Measurements from ENCODE around the gene PPARG. TPM values are rescaled to one million over a fixed set of nuclear protein-coding genes. Genes with fewer than 3 reads are reported as not detected.

Gene PPARG
- total and polyA plus RNA-seq, 2 of the 13 experiments (the other 11 are each of a cell fraction or from before 2014, with no cell fraction given) = 13.9 to 58.3 TPM

- TF ChIP-seq, protein P1, sequence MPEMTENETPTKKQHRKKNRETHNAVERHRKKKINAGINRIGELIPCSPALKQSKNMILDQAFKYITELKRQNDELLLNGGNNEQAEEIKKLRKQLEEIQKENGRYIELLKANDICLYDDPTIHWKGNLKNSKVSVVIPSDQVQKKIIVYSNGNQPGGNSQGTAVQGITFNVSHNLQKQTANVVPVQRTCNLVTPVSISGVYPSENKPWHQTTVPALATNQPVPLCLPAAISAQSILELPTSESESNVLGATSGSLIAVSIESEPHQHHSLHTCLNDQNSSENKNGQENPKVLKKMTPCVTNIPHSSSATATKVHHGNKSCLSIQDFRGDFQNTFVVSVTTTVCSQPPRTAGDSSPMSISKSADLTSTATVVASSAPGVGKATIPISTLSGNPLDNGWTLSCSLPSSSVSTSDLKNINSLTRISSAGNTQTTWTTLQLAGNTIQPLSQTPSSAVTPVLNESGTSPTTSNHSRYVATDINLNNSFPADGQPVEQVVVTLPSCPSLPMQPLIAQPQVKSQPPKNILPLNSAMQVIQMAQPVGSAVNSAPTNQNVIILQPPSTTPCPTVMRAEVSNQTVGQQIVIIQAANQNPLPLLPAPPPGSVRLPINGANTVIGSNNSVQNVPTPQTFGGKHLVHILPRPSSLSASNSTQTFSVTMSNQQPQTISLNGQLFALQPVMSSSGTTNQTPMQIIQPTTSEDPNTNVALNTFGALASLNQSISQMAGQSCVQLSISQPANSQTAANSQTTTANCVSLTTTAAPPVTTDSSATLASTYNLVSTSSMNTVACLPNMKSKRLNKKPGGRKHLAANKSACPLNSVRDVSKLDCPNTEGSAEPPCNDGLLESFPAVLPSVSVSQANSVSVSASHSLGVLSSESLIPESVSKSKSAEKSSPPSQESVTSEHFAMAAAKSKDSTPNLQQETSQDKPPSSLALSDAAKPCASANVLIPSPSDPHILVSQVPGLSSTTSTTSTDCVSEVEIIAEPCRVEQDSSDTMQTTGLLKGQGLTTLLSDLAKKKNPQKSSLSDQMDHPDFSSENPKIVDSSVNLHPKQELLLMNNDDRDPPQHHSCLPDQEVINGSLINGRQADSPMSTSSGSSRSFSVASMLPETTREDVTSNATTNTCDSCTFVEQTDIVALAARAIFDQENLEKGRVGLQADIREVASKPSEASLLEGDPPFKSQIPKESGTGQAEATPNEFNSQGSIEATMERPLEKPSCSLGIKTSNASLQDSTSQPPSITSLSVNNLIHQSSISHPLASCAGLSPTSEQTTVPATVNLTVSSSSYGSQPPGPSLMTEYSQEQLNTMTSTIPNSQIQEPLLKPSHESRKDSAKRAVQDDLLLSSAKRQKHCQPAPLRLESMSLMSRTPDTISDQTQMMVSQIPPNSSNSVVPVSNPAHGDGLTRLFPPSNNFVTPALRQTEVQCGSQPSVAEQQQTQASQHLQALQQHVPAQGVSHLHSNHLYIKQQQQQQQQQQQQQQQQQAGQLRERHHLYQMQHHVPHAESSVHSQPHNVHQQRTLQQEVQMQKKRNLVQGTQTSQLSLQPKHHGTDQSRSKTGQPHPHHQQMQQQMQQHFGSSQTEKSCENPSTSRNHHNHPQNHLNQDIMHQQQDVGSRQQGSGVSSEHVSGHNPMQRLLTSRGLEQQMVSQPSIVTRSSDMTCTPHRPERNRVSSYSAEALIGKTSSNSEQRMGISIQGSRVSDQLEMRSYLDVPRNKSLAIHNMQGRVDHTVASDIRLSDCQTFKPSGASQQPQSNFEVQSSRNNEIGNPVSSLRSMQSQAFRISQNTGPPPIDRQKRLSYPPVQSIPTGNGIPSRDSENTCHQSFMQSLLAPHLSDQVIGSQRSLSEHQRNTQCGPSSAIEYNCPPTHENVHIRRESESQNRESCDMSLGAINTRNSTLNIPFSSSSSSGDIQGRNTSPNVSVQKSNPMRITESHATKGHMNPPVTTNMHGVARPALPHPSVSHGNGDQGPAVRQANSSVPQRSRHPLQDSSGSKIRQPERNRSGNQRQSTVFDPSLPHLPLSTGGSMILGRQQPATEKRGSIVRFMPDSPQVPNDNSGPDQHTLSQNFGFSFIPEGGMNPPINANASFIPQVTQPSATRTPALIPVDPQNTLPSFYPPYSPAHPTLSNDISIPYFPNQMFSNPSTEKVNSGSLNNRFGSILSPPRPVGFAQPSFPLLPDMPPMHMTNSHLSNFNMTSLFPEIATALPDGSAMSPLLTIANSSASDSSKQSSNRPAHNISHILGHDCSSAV (CRISPR knock-in tag; IDR thresholded peaks at IDR 0.05; ENCODE audit: borderline replicate concordance) = no peak
- TF ChIP-seq ZNF274 (CRISPR knock-in tag; IDR thresholded peaks at IDR 0.05) (no peak), SKIL (CRISPR knock-in tag; IDR thresholded peaks at IDR 0.05; ENCODE audit: borderline replicate concordance) (no peak), ZEB1 (IDR thresholded peaks at IDR 0.05; ENCODE audit: insufficient replicate concordance, low read depth) (no peak), ZBTB33 (CRISPR knock-in tag; IDR thresholded peaks at IDR 0.05) (no peak), ZNF790 (CRISPR knock-in tag; IDR thresholded peaks at IDR 0.05; ENCODE audit: borderline replicate concordance) (no peak), HNRNPH1 (optimal IDR thresholded peaks at IDR 0.05; ENCODE audit: low read depth, low read length) (no peak), POGK (CRISPR knock-in tag; conservative IDR thresholded peaks at IDR 0.05) (no peak), IRF2 (CRISPR knock-in tag; IDR thresholded peaks at IDR 0.05) (no peak)
Observed at GRCh38 chr3:12451481-12451880, 162.6 kb downstream of the PPARG start (continued).

All from HepG2 (cell line).